ENCODE data around the gene RPH3AL.

DNA sequence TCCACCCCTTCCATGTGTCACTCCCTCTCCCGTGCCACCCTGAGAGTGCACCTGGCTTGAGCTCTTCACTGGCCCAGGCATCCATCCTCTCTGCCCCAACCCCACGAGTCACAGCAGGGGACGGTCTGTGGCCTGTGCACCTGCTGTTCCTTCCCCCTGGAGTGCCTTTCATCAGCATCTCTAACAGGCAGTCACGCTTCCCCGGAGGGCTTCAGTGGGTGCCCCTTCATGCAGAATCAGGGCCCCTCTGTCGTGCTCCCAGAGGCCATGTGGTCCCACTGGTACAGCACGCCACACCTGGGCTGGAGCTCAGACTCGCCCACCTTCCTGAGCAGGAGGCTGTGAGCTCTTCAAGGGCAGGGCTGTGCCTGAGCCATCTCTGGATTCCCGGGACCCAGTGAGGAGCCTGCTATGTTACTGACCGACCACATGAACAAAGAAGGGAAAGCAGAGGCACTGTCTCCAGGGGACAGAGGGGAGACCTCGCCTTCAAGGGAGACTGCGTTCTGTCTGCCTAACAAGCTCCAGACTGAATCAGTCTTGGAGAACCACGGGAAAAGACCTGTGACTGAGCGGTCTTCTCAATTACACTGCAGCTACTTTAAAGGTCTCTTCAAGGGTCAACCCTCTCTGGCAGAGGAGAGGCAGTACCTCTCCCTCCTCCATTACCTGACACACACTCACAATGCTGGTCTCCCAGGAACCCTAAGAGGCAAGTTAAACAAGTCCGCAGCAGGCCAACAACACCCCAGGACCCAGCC lies 92.4 kb downstream of the RPH3AL start:
- TF ChIP-seq, protein P1, sequence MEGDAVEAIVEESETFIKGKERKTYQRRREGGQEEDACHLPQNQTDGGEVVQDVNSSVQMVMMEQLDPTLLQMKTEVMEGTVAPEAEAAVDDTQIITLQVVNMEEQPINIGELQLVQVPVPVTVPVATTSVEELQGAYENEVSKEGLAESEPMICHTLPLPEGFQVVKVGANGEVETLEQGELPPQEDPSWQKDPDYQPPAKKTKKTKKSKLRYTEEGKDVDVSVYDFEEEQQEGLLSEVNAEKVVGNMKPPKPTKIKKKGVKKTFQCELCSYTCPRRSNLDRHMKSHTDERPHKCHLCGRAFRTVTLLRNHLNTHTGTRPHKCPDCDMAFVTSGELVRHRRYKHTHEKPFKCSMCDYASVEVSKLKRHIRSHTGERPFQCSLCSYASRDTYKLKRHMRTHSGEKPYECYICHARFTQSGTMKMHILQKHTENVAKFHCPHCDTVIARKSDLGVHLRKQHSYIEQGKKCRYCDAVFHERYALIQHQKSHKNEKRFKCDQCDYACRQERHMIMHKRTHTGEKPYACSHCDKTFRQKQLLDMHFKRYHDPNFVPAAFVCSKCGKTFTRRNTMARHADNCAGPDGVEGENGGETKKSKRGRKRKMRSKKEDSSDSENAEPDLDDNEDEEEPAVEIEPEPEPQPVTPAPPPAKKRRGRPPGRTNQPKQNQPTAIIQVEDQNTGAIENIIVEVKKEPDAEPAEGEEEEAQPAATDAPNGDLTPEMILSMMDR (IDR thresholded peaks at IDR 0.05): no peak
- TF ChIP-seq ZFX (IDR thresholded peaks at IDR 0.05; ENCODE audit: borderline replicate concordance): no peak

Measured in 22Rv1 (cell line).